Nephron progenitor cell (in vitro differentiated cells): ENCODE results near the gene FXYD4.
"Not testable (repeated sequence)": the region's sequence is repeated elsewhere in the genome, so short reads cannot be mapped to it uniquely, and the experiment has no call there.

Experiments
- DNase-seq: peaks from one replicate; pipeline ENCODE4 v3.0.0; 2021
- H3K27ac Mint-ChIP-seq: 2 replicates; pipeline ENCODE4 v1.8.0; 2021; ENCODE audit warnings: mild to moderate bottlenecking, moderate library complexity, mixed read lengths
- H3K27me3 Mint-ChIP-seq: 2 replicates; pipeline ENCODE4 v1.8.0; 2021; ENCODE audit warnings: mild to moderate bottlenecking, low read depth, mixed read lengths; ENCODE audit not compliant: poor library complexity
- H3K36me3 Mint-ChIP-seq: 2 replicates; pipeline ENCODE4 v1.8.0; 2021; ENCODE audit warnings: low read depth, mixed read lengths
- H3K4me1 Mint-ChIP-seq: 2 replicates; pipeline ENCODE4 v1.8.0; 2021; ENCODE audit warnings: mixed read lengths
- H3K4me3 Mint-ChIP-seq: 2 replicates; pipeline ENCODE4 v1.8.0; 2021; ENCODE audit warnings: mild to moderate bottlenecking, moderate library complexity, mixed read lengths
- H3K9me3 Mint-ChIP-seq: 2 replicates; pipeline ENCODE4 v1.8.0; 2021; ENCODE audit warnings: mild to moderate bottlenecking, moderate library complexity, mixed read lengths
- CTCF ChIP-seq: fragments of 200-600 bp; sonication (generic); IDR thresholded peaks from 2 replicates; pipeline ENCODE4 v1.5.0; 2021; ENCODE audit warnings: antibody characterized with exemption

Gene FXYD4

GRCh38 chr10:43421201-43421507 lies 49.7 kb downstream of the FXYD4 start:
- Mint-ChIP-seq H3K4me1 (peaks cover 6% of the 10 kb centered on the region), H3K36me3 (peaks cover 21% of the 10 kb centered on the region), H3K27ac (peak overlapping the region; percentile 88), H3K27me3 (peaks cover 3% of the 10 kb centered on the region), H3K9me3 (peaks cover 32% of the 10 kb centered on the region), H3K4me3 (peak overlapping the region; percentile 79)
- no peak for TF ChIP-seq CTCF
- no peak for DNase-seq

GRCh38 chr10:43421519-43421918 lies 50.1 kb downstream of the FXYD4 start:
- Mint-ChIP-seq H3K27ac (no peak overlapping the region), H3K9me3 (peaks cover 32% of the 10 kb centered on the region), H3K4me3 (peak overlapping the region; percentile 28), H3K36me3 (peaks cover 21% of the 10 kb centered on the region), H3K4me1 (peaks cover 6% of the 10 kb centered on the region), H3K27me3 (peaks cover 3% of the 10 kb centered on the region)
- no peak for DNase-seq
- no peak for TF ChIP-seq CTCF

- Mint-ChIP-seq H3K9me3 (peaks cover 32% of the 10 kb centered on the region), H3K36me3 (peaks cover 21% of the 10 kb centered on the region)
- H3K4me1 Mint-ChIP-seq, DNase-seq, H3K4me3 Mint-ChIP-seq, H3K27ac Mint-ChIP-seq, H3K27me3 Mint-ChIP-seq: not testable (repeated sequence)
Measured at GRCh38 chr10:43421944-43422343, 50.5 kb downstream of the FXYD4 start.

DNA sequence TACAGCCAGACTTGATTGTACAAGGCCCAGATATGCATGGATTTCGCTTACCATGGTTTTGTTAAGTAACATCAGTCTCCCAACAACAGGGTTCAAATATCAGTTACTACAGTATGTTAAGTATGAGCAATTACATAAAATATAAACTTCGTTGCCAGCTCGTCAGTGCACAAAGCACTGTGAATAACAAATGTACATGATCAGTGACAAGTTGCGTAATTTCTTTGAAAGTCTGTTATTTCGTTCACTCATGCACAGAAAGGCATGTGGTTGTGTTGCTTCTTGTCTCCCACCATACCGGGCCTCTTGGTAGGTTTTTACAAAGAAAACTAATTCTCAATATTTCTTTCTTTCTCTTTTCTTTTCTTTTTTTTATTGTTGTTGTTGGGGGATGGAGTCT lies 53.0 kb downstream of the FXYD4 start:
- Mint-ChIP-seq H3K4me1 (peaks cover 6% of the 10 kb centered on the region), H3K36me3 (peaks cover 21% of the 10 kb centered on the region), H3K27me3 (peaks cover 3% of the 10 kb centered on the region), H3K9me3 (peaks cover 31% of the 10 kb centered on the region), H3K4me3 (no peak overlapping the region), H3K27ac (no peak overlapping the region)
- DNase-seq, result no peak
- no peak for TF ChIP-seq CTCF
